NAMALWA (cell line): ENCODE data around the gene SLTM.
"Not testable (repeated sequence)": the region's sequence is repeated elsewhere in the genome, so short reads cannot be mapped to it uniquely, and the experiment has no call there.

Experiments used
- DNase-seq: peaks from one replicate; pipeline ENCODE4 v3.0.0-alpha.2; 2015; ENCODE audit warnings: low spot score

Gene SLTM

GRCh38 chr15:58933281-58934113, at the start of gene SLTM:
Gene SLTM (minus strand): TSS chr15:58933679. CDS start chr15:58933565, 114 bp downstream.
- peak; percentile 96 for DNase-seq

- no peak for DNase-seq
These were observed 49.8 kb upstream of the SLTM start for GRCh38 chr15:58983261-58983660.

GRCh38 chr15:58981808-58982475, 48.5 kb upstream of the SLTM start:
- peak; percentile 39 for DNase-seq

- peak; percentile 75 for DNase-seq
These were observed 47.0 kb upstream of the SLTM start for GRCh38 chr15:58980351-58980939.

GRCh38 chr15:58977887-58978286, 44.4 kb upstream of the SLTM start:
- no peak for DNase-seq

- DNase-seq = no peak
These were observed 34.0 kb upstream of the SLTM start for GRCh38 chr15:58967479-58967878.

- no peak for DNase-seq
These were observed 33.2 kb upstream of the SLTM start for GRCh38 chr15:58966698-58967097.

GRCh38 chr15:58962662-58963565, 29.4 kb upstream of the SLTM start:
- no peak for DNase-seq

- no peak for DNase-seq
These were observed 28.7 kb upstream of the SLTM start for GRCh38 chr15:58962136-58962535.

GRCh38 chr15:58958811-58959210, 25.3 kb upstream of the SLTM start:
- no peak for DNase-seq

GRCh38 chr15:58957101-58957973, 23.9 kb upstream of the SLTM start:
- DNase-seq = peak; percentile 93

GRCh38 chr15:58952751-58953150, 19.3 kb upstream of the SLTM start:
- no peak for DNase-seq

GRCh38 chr15:58951388-58952007, 18.0 kb upstream of the SLTM start:
- no peak for DNase-seq

GRCh38 chr15:58947179-58947578, 13.7 kb upstream of the SLTM start:
- DNase-seq = no peak

- DNase-seq = not testable (repeated sequence)
These were observed 1.5 kb upstream of the SLTM start for GRCh38 chr15:58934974-58935373.

- no peak for DNase-seq
These were observed 1.0 kb upstream of the SLTM start for GRCh38 chr15:58934521-58934920.

- DNase-seq = no peak
These were observed 602 bp upstream of the SLTM start for GRCh38 chr15:58934114-58934447.

GRCh38 chr15:58932710-58933280, 684 bp downstream of the SLTM start:
- peak; percentile 57 for DNase-seq

GRCh38 chr15:58931987-58932588, 1.4 kb downstream of the SLTM start:
- DNase-seq = peak; percentile 64

- DNase-seq = no peak
These were observed 3.5 kb downstream of the SLTM start for GRCh38 chr15:58929891-58930416.
